Mesendoderm (in vitro differentiated cells): Measurements from ENCODE around the gene ADGRL3.

Experiments used
- DNase-seq: peaks from one replicate; pipeline ENCODE4 v3.0.0; 2013
- H2AK5ac ChIP-seq: 2 replicates; pipeline ENCODE4 v1.6.1; 2013; ENCODE audit warnings: low read length, inconsistent platforms
- H2BK120ac ChIP-seq: 2 replicates; pipeline ENCODE4 v1.6.1; 2013; ENCODE audit warnings: low read depth, mild to moderate bottlenecking, low read length, moderate library complexity, mixed read lengths
- H2BK15ac ChIP-seq: replicated peaks from 2 replicates; pipeline ENCODE4 v1.6.1; 2013; ENCODE audit warnings: low read depth, mild to moderate bottlenecking, moderate library complexity
- H2BK5ac ChIP-seq: 2 replicates; pipeline ENCODE4 v1.6.1; 2013; ENCODE audit warnings: low read length, inconsistent platforms
- H3K18ac ChIP-seq: 2 replicates; pipeline ENCODE4 v1.6.1; 2013; ENCODE audit warnings: mild to moderate bottlenecking, low read length, mixed read lengths
- H3K23ac ChIP-seq: one replicate; pipeline ENCODE4 v1.6.1; 2013; ENCODE audit warnings: low read length
- H3K27ac ChIP-seq: 2 replicates; pipeline ENCODE4 v1.5.1; 2013; ENCODE audit warnings: low read depth, mild to moderate bottlenecking, inconsistent platforms, low read length, moderate library complexity
- H3K27me3 ChIP-seq: 2 replicates; pipeline ENCODE4 v1.6.1; 2013; ENCODE audit warnings: low read length, control low read depth, mild to moderate bottlenecking, inconsistent platforms; ENCODE audit not compliant: insufficient read depth, poor library complexity
- H3K36me3 ChIP-seq: 2 replicates; pipeline ENCODE4 v1.6.1; 2013; ENCODE audit warnings: low read length, inconsistent platforms; ENCODE audit not compliant: control insufficient read depth, insufficient read depth
- H3K4ac ChIP-seq: one replicate; pipeline ENCODE4 v1.6.1; 2013; ENCODE audit warnings: low read depth, mild to moderate bottlenecking, low read length, moderate library complexity
- H3K4me1 ChIP-seq: 2 replicates; pipeline ENCODE4 v1.6.1; 2013; ENCODE audit warnings: low read depth, low read length, inconsistent platforms; ENCODE audit not compliant: control insufficient read depth
- H3K4me2 ChIP-seq: 2 replicates; pipeline ENCODE4 v1.6.1; 2013; ENCODE audit warnings: low read length
- H3K4me3 ChIP-seq: 2 replicates; pipeline ENCODE4 v1.5.1; 2013; ENCODE audit warnings: mild to moderate bottlenecking, low read length
- H3K56ac ChIP-seq: one replicate; pipeline ENCODE4 v1.6.1; 2013; ENCODE audit warnings: low read length
- H3K79me1 ChIP-seq: 2 replicates; pipeline ENCODE4 v1.6.1; 2013; ENCODE audit warnings: low read length, inconsistent platforms
- H3K79me2 ChIP-seq: 2 replicates; pipeline ENCODE4 v1.6.1; 2013; ENCODE audit warnings: mild to moderate bottlenecking, low read length; ENCODE audit not compliant: control insufficient read depth, insufficient read depth
- H3K9ac ChIP-seq: 2 replicates; pipeline ENCODE4 v1.6.1; 2013; ENCODE audit warnings: low read length, inconsistent platforms
- H4K5ac ChIP-seq: one replicate; pipeline ENCODE4 v1.6.1; 2013; ENCODE audit warnings: low read length
- H4K8ac ChIP-seq: one replicate; pipeline ENCODE4 v1.6.1; 2013; ENCODE audit warnings: low read depth, mild to moderate bottlenecking, control low read depth, low read length, moderate library complexity
- WGBS: extraction: QIAGEN DNeasy Blood & Tissue Kit; methylation state at CpG from one replicate; pipeline ENCODE4 v1.1.7; 2013; ENCODE audit warnings: low lambda C conversion rate, missing lambda C conversion rate; ENCODE audit not compliant: insufficient coverage; ENCODE audit errors: extremely low coverage; 5-methylcytosine and 5-hydroxymethylcytosine counted together

Gene ADGRL3

DNA sequence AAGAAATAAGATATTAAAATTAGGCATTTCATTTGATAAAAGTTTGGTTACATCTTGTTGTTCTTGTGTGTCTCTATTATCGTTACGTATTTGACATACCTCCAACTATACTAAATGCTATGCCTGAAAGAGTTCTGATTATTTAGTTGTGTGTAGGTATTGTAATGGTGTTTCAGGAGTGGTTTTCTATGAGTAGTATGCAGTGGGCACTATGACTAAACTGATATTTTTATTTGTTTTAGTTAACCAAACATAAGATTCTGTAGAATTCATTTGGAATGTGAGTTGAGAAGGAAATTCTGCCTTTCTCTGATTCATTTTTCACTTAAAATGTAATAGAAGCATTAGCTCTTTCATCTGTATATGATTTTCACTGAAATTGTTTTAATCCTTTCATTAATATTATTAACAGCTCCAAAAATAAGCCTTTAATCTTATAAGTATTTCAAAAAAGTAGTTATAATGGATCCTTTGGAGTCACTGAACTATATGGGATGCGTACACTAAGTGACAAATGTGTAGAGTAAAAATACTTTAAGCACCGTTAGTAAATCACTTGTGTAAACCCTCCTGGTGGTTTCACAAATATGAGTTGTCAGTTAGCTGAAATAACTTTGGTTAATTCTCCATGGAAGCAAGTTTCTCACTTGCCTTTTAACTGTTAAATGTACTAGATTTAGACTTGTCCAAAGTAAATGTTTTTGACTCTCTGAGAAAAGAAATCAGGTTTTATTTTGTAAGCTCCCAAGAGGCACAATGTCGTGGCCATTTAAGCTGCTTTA lies 388.7 kb downstream of the ADGRL3 start:
- no peak overlapping the region for H3K4ac ChIP-seq

DNA sequence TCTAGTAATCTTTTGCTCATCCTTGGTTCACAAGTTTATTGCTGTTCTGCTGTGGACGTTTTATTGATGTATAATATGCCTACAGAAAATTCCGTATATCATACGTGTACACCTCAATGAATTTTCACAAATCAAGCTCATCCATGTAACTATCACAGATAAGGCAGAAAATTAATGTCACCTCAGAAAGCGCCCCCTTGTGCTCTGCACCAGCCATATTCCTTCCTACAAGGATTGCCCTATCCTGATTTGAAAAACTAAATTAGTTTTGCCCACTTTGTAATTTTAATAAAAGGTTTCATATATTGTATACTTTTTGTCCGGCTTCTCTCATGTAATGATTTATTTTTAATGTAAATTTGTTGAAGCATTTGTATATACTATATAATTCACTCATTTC lies 390.8 kb downstream of the ADGRL3 start:
- no peak overlapping the region for H3K18ac ChIP-seq
- no peaks in the 10 kb centered on the region for H3K4me1 ChIP-seq
- peak; percentile 14 for DNase-seq
- H3K79me1 ChIP-seq = no peaks in the 10 kb centered on the region
- no peak overlapping the region for H2BK5ac ChIP-seq
- no peak overlapping the region for H4K5ac ChIP-seq
- no peak overlapping the region for H3K4me2 ChIP-seq
- H3K79me2 ChIP-seq = no peaks in the 10 kb centered on the region
- H3K56ac ChIP-seq = no peak overlapping the region
- H3K4me3 ChIP-seq = no peak overlapping the region
- no peaks in the 10 kb centered on the region for H3K27me3 ChIP-seq
- no peak overlapping the region for H2BK15ac ChIP-seq
- H3K9ac ChIP-seq = no peak overlapping the region
- no peak overlapping the region for H2AK5ac ChIP-seq
- H2BK120ac ChIP-seq = no peak overlapping the region
- H3K23ac ChIP-seq = no peak overlapping the region
- H3K36me3 ChIP-seq = no peaks in the 10 kb centered on the region
- H3K27ac ChIP-seq = no peak overlapping the region
- no peak overlapping the region for H3K4ac ChIP-seq
- no peak overlapping the region for H4K8ac ChIP-seq
- no CpG with 5 or more reads among the region's 5 CpGs for WGBS

More for the DNA sequence above, 388.7 kb downstream of the ADGRL3 start:
- Histone ChIP-seq H3K56ac (no peak overlapping the region), H3K27me3 (no peaks in the 10 kb centered on the region), H4K5ac (no peak overlapping the region), H3K79me1 (no peaks in the 10 kb centered on the region), H3K4me2 (no peak overlapping the region), H2BK5ac (no peak overlapping the region), H3K4me3 (no peak overlapping the region), H3K27ac (no peak overlapping the region), H3K4me1 (no peaks in the 10 kb centered on the region), H3K23ac (no peak overlapping the region), H2BK15ac (no peak overlapping the region), H2BK120ac (no peak overlapping the region), H4K8ac (no peak overlapping the region), H3K79me2 (no peaks in the 10 kb centered on the region), H3K9ac (no peak overlapping the region), H3K36me3 (no peaks in the 10 kb centered on the region), H2AK5ac (no peak overlapping the region), H3K18ac (no peak overlapping the region)
- no peak for DNase-seq
- WGBS = no CpG with 5 or more reads among the region's 5 CpGs

DNA sequence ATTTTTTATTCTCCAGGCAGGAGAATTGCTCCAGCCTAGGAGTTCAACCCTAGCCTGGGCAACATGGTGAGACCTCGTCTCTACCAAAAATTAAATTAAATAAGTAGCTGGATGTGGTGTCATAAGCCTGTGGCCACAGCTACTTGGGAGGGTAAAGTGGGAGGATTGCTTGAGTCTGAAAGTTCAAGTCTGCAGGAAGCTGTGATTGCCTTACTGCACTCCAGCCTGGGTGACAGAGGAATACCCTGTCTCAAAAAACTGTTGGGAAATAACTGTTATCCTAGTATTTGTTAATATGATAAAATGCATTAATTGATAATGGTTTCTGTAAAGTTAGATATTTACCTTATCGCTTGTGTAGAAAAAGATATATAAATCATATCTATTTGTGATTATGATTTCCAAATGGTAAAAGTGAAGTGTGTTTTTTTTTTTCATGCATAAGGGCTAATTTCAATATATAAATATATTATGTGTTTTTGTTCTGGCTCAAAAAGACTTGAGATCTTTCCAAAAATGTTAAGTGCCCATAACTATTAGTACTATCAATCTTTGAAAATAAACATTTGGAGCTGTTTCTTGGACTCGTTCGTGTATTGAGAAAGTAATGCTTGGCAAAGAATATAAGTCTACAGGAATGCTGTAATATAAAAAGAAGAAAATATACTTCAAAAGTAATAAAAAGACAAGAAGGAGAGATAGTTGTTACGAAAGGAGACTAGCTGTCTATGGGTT lies 396.6 kb downstream of the ADGRL3 start:
- no peak overlapping the region for H3K23ac ChIP-seq
- WGBS = 100% methylated on average over 1 of the region's 5 CpGs
- H3K36me3 ChIP-seq = no peaks in the 10 kb centered on the region
- no peak overlapping the region for H3K18ac ChIP-seq
- H4K8ac ChIP-seq = no peak overlapping the region
- H2AK5ac ChIP-seq = no peak overlapping the region
- H3K4me1 ChIP-seq = no peaks in the 10 kb centered on the region
- no peaks in the 10 kb centered on the region for H3K27me3 ChIP-seq
- H2BK15ac ChIP-seq = no peak overlapping the region
- no peak overlapping the region for H3K4me2 ChIP-seq
- H3K27ac ChIP-seq = no peak overlapping the region
- H2BK120ac ChIP-seq = no peak overlapping the region
- H3K4me3 ChIP-seq = no peak overlapping the region
- H3K4ac ChIP-seq = no peak overlapping the region
- no peak for DNase-seq
- no peaks in the 10 kb centered on the region for H3K79me2 ChIP-seq
- H4K5ac ChIP-seq = no peak overlapping the region
- no peaks in the 10 kb centered on the region for H3K79me1 ChIP-seq
- no peak overlapping the region for H2BK5ac ChIP-seq
- no peak overlapping the region for H3K9ac ChIP-seq
- H3K56ac ChIP-seq = no peak overlapping the region

DNA sequence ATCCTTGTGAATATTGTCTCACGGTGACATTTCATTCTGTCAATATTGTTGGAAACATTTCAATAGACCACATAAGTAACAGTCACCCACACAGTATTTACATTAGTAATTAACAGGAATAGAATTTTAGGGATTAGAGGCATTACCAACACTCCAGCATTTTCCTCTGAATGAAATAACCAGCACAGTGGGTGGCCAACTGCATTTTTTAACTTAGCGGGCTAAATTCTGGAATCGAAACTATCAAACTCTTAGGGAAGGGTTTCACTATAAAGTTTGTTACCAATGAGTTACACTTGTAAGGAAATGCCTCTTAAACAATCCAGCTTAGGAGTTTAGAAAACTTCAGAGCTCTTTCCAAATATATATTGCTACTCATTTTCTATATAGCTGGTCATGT lies 403.0 kb downstream of the ADGRL3 start:
- no CpG with 5 or more reads among the region's 3 CpGs for WGBS
- no peak for DNase-seq
- no peak overlapping the region for H2BK5ac ChIP-seq
- H3K18ac ChIP-seq = no peak overlapping the region
- H4K5ac ChIP-seq = no peak overlapping the region
- no peak overlapping the region for H3K56ac ChIP-seq
- H3K4me3 ChIP-seq = no peak overlapping the region
- no peak overlapping the region for H2BK120ac ChIP-seq
- no peak overlapping the region for H2AK5ac ChIP-seq
- no peak overlapping the region for H3K9ac ChIP-seq
- peaks cover 2% of the 10 kb centered on the region for H3K4me1 ChIP-seq
- H3K36me3 ChIP-seq = no peaks in the 10 kb centered on the region
- no peak overlapping the region for H3K4me2 ChIP-seq
- no peak overlapping the region for H4K8ac ChIP-seq
- no peak overlapping the region for H3K27ac ChIP-seq
- no peaks in the 10 kb centered on the region for H3K27me3 ChIP-seq
- no peaks in the 10 kb centered on the region for H3K79me2 ChIP-seq
- H3K79me1 ChIP-seq = no peaks in the 10 kb centered on the region
- no peak overlapping the region for H3K4ac ChIP-seq
- no peak overlapping the region for H2BK15ac ChIP-seq
- no peak overlapping the region for H3K23ac ChIP-seq

DNA sequence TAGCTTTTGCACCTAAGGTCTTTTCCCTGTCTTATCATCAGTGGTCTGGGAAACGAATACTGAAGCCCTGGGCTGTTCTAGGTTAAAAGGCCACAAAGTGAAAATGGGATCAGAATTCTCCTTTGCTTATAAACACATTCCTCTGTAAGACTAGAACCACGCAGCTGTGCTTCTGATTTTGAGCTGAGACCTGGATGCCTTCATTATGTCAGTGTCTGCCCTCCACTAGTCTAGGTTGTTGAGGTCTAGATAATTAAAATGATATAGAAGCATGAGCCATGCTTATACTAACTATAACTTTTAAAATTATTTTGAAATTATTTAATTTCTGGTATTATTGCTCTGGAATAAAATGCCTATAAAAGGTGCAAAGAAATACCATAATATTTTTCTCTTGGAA lies 403.9 kb downstream of the ADGRL3 start:
- Histone ChIP-seq H2BK5ac (no peak overlapping the region), H3K23ac (no peak overlapping the region), H3K36me3 (no peaks in the 10 kb centered on the region), H3K18ac (no peak overlapping the region), H3K79me2 (no peaks in the 10 kb centered on the region), H3K4me3 (no peak overlapping the region), H3K27me3 (no peaks in the 10 kb centered on the region), H3K27ac (no peak overlapping the region), H3K79me1 (no peaks in the 10 kb centered on the region), H3K9ac (no peak overlapping the region), H4K8ac (no peak overlapping the region), H3K56ac (no peak overlapping the region), H3K4me2 (no peak overlapping the region), H3K4ac (no peak overlapping the region), H4K5ac (no peak overlapping the region), H2BK15ac (no peak overlapping the region), H3K4me1 (peaks cover 2% of the 10 kb centered on the region), H2BK120ac (no peak overlapping the region), H2AK5ac (no peak overlapping the region)
- WGBS = no CpG with 5 or more reads among the region's 2 CpGs
- DNase-seq = no peak
